GM12873 (cell line): ENCODE results near the gene SAP30L.

Experiments
- CTCF ChIP-seq: IDR thresholded peaks from 2 replicates; pipeline ENCODE4 v1.5.1; 2012; ENCODE audit warnings: low read depth, mild to moderate bottlenecking, moderate library complexity, low read length, control low read depth; ENCODE audit not compliant: insufficient read depth; ENCODE audit errors: missing control alignments

The SAP30L gene

DNA sequence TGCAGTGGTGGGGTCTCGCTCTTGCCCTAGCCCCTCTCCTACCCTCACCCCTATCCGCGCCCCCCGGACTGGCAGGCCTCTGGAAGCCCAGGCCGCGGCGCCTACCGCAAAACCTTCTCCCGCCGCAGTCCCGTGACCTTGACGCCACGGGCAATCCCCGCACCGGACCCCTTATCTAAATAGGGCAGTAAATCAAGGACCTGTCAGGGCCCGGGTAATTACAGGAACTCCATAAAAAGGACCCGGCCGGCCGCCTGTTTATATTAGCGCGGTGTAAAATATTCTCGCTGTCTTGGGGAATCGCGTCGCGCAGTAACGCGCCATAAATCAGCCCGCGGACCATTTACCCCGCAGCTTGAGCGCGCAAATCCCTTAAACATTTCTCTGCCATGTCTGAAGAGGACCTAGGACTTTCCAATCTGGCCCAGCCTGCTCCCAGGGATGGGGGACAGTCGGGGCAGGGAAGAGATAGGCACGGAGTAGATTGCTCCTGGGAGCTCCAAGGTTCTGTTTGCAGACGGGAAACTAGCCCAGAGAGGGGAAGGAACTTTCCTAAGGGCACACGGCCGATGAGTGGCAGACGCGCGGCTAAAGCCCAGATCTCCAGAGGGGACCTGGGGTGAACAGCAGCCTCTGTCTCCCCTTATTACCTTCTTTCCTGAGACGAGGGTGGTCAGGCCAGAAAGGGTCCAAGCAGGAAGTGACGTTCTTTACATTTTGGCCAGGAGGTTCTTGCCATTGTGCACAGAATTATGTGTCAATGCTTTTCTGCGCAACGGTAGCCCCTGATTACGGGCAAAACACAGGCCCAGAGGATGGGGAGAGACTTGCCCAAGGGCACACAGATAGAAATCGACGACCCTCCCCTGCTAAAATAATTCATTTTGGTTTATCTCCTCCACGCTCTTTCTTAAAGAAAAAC is 37.0 kb downstream of the SAP30L start:
- no peak for TF ChIP-seq CTCF

- no peak for TF ChIP-seq CTCF
Measured at GRCh38 chr5:154483654-154484392, 38.0 kb downstream of the SAP30L start.

DNA sequence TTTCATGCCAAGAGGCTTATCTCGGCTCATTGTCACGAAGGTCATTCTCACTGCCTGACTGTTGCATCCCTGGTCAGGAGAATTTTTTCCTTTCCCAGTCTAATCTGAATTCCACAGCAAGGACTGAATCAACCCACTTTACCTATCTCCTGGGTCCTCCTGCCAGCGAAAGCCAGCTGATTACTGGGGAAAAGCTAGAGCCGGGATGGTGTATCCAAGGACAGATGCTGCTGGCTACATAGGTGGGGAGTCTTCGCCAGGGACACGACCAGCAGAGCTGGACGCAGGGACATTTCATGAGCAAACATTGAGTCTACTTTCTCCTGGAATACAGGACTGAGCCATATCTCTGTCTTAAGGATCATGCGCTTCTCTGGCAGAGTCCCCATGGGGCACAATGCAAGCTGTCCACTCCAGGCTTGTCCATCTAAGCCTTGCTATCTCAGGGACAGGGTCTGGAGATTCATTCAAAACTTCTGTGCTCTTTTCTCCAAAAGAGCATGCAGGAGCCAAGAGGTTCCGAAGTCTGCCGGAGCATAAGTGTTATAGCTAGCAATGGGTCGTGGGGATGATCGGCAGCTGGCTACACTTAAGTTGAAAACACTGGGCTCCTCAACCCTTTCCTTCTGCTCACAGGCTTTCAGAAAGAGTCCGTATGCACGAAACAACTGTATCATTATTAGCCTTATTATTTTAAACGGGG is 38.7 kb downstream of the SAP30L start:
- no peak for TF ChIP-seq CTCF

- TF ChIP-seq CTCF = no peak
Measured at GRCh38 chr5:154485096-154485491, 39.3 kb downstream of the SAP30L start.

DNA sequence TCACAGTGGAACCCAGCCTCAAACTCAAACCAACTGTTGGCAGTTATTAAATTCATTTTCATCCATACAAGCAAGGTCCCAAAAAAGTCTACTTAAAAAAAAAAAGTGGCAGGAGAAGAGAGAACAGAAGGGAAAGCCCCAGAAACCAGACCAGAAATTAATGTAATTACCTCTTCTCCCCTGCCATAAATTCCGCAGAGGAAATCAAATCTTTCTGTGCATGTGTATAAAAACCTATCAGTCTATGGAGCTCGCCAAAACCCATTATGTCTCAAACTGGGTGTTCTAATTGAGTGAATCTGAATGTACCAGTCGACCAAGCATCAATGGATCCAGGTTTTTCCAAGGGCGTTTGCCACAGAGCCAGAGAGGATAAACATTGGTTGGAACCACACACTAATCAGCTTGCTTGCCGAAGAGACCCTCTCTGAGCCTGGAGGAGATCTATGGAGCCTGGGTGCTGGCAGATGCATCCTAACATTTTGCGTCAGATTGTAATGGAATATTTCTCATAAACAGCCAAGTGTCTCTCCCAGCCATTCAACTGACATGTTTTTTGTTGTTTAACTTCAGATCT is 40.1 kb downstream of the SAP30L start:
- no peak for TF ChIP-seq CTCF

DNA sequence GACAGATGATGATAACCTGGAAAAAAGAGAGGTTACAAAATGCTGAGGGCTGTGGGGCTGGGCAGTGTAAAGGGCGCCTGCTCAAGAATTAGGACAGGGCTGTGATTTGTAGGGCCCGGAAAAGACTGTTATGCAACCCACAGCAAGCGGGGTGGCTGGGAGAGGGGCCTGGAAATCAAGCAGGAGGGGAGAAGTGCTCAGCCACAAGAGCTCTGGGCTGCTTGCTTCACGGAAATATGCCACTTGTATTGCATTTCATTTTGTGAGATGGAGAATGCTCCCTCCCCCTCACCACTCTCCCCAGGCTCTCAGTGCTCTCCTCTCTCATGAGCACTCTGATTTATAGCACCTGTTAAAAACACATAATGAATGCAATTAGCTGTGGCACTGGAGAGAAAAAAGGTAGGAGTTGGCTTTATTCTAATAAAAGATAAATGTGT is 40.6 kb downstream of the SAP30L start:
- no peak for TF ChIP-seq CTCF
